Adrenal gland (tissue), 5 donors: ENCODE data around the gene BRK1.

Experiments
- POLR2A ChIP-seq, 2 donors: fragments of 450-650 bp; IDR thresholded peaks; one replicate each; pipeline ENCODE4 v1.6.1; 2017; ENCODE audit warnings: antibody characterized with exemption in 2 of 2, mild to moderate bottlenecking in 2 of 2, moderate library complexity in 1 of 2
- TF ChIP-seq, protein P1 (sequence below), 6 experiments: fragments of 450-650 bp in 4 of 6; fragments of 200-600 bp in 2 of 6; sonication (generic) in 1 of 6; IDR thresholded peaks; 1 replicate in 5 of 6; 2 replicates in 1 of 6; pipeline versions ENCODE4 v1.5.1 to v1.8.0; 2016 to 2021; ENCODE audit warnings: antibody characterized with exemption in 6 of 6, mild to moderate bottlenecking in 2 of 6, moderate library complexity in 1 of 6
- donor health status: DM: no; HTN: no; CAD: no.

DNA sequence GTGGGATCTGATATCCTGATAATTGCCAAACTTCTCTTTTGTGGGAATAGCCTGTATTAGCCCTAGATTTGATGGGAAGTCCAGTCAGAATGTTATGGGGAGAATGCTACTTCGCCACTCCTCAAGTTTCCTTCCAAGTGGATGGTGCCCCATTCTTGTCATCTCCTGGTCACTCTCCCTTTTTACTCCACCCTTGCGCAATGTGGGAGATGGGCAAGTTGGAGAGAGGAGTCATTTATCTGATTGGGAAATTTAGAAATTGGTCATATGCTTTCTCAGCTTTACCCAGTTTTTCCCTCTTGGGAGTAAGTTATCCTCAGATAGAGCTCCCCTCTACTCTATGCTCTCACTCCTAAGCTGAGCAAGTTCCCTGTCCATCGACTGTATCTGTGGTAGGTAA, 21.8 kb upstream of the BRK1 start:
- TF ChIP-seq, protein P1, sequence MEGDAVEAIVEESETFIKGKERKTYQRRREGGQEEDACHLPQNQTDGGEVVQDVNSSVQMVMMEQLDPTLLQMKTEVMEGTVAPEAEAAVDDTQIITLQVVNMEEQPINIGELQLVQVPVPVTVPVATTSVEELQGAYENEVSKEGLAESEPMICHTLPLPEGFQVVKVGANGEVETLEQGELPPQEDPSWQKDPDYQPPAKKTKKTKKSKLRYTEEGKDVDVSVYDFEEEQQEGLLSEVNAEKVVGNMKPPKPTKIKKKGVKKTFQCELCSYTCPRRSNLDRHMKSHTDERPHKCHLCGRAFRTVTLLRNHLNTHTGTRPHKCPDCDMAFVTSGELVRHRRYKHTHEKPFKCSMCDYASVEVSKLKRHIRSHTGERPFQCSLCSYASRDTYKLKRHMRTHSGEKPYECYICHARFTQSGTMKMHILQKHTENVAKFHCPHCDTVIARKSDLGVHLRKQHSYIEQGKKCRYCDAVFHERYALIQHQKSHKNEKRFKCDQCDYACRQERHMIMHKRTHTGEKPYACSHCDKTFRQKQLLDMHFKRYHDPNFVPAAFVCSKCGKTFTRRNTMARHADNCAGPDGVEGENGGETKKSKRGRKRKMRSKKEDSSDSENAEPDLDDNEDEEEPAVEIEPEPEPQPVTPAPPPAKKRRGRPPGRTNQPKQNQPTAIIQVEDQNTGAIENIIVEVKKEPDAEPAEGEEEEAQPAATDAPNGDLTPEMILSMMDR (IDR thresholded peaks at IDR 0.05) = no peak
- no peak for TF ChIP-seq POLR2A (IDR thresholded peaks at IDR 0.05)
